DOHH2 (cell line): ENCODE data around the gene ADAP1.

ENCODE experiments used
- EZH2phosphoT487 ChIP-seq: fragments of 200-600 bp; sonication (generic); IDR thresholded peaks from 2 replicates; pipeline ENCODE4 v1.6.1; 2017; ENCODE audit warnings: borderline replicate concordance, mild to moderate bottlenecking, antibody characterized with exemption, low read length, moderate library complexity, mixed read lengths
- TF ChIP-seq, protein P1 (sequence below): fragments of 200-600 bp; sonication (generic); IDR thresholded peaks from one replicate; pipeline ENCODE4 v1.5.1; 2014; ENCODE audit warnings: antibody characterized with exemption, mild to moderate bottlenecking, low read depth, low read length; ENCODE audit not compliant: poor library complexity, severe bottlenecking

GRCh38 chr7:953547-954327 is 743 bp downstream of the ADAP1 start:
- TF ChIP-seq, protein P1, sequence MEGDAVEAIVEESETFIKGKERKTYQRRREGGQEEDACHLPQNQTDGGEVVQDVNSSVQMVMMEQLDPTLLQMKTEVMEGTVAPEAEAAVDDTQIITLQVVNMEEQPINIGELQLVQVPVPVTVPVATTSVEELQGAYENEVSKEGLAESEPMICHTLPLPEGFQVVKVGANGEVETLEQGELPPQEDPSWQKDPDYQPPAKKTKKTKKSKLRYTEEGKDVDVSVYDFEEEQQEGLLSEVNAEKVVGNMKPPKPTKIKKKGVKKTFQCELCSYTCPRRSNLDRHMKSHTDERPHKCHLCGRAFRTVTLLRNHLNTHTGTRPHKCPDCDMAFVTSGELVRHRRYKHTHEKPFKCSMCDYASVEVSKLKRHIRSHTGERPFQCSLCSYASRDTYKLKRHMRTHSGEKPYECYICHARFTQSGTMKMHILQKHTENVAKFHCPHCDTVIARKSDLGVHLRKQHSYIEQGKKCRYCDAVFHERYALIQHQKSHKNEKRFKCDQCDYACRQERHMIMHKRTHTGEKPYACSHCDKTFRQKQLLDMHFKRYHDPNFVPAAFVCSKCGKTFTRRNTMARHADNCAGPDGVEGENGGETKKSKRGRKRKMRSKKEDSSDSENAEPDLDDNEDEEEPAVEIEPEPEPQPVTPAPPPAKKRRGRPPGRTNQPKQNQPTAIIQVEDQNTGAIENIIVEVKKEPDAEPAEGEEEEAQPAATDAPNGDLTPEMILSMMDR = no peak
- TF ChIP-seq EZH2phosphoT487 = 0 out of 2 replicates have a peak, but pooled peaks have one; percentile 57
